ENCODE data around the gene SDS.

DNA sequence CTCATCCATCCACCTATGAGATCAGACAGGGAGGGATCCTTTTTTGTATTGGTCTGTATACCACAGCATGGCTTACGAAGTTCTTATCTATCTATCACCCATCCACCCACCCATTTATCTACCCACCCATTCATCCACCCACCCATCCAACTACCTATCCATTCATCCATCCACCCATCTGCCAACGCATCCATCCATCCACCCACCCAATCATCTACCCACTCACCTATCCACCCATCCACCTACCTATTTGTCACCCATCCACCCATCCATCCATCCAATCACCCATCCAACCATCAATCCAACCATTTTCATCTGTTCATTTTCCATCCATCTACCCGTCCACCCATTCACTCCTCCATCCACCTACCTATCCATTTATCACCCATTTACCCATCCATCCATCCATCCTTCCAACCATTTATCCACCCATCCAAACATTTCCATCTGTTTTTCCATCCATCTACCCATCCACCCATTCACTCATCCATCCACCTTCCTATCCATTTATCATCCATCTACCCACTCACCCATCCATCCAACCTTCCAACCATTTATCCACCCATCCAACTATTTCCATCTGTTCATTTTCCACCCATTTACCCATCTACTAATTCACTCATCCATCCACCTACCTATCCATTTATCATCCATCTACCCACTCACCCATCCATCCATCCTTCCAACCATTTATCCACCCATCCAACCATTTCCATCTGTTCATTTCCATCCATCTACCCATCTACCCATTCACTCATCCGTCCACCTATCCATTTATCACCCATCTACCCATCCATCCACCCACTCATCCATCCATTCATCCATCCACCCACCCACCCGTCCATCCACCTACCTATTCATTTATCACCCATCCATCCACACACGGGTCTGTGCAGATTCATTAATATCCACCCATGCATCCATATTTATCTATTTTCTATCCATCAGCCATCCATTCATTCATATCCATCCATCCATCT lies 13.3 kb downstream of the SDS start:
- TF ChIP-seq, protein P1, sequence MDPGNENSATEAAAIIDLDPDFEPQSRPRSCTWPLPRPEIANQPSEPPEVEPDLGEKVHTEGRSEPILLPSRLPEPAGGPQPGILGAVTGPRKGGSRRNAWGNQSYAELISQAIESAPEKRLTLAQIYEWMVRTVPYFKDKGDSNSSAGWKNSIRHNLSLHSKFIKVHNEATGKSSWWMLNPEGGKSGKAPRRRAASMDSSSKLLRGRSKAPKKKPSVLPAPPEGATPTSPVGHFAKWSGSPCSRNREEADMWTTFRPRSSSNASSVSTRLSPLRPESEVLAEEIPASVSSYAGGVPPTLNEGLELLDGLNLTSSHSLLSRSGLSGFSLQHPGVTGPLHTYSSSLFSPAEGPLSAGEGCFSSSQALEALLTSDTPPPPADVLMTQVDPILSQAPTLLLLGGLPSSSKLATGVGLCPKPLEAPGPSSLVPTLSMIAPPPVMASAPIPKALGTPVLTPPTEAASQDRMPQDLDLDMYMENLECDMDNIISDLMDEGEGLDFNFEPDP (CRISPR knock-in tag; conservative IDR thresholded peaks at IDR 0.05), result no peak
- TF ChIP-seq RELA (CRISPR knock-in tag; IDR thresholded peaks at IDR 0.05) (no peak), SP140L (CRISPR knock-in tag; IDR thresholded peaks at IDR 0.05; ENCODE audit: borderline replicate concordance) (no peak)
- TF ChIP-seq, protein P2, sequence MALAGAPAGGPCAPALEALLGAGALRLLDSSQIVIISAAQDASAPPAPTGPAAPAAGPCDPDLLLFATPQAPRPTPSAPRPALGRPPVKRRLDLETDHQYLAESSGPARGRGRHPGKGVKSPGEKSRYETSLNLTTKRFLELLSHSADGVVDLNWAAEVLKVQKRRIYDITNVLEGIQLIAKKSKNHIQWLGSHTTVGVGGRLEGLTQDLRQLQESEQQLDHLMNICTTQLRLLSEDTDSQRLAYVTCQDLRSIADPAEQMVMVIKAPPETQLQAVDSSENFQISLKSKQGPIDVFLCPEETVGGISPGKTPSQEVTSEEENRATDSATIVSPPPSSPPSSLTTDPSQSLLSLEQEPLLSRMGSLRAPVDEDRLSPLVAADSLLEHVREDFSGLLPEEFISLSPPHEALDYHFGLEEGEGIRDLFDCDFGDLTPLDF (CRISPR knock-in tag; IDR thresholded peaks at IDR 0.05), result no peak
